Small intestine (tissue), 7 donors: ENCODE results near the gene ZNF804B. TPM values are rescaled to one million over a fixed set of nuclear protein-coding genes. Genes with fewer than 3 reads are reported as not detected.

ENCODE experiments used
- DNase-seq, 2 donors: peaks; one replicate each; pipeline versions ENCODE4 v3.0.0 to v3.0.0-alpha.2; 2013
- FAIRE-seq: peaks from 2 replicates; lab custom pipeline; 2012; peaks lifted over from hg19 to GRCh38; lab: Jason Lieb, UNC
- H3K27ac ChIP-seq, 3 donors: one replicate each; pipeline ENCODE4 v1.5.1; 2013; ENCODE audit warnings: low read length in 2 of 3, mild to moderate bottlenecking in 2 of 3, control low read depth in 1 of 3, inconsistent platforms in 1 of 3, low read depth in 1 of 3, moderate library complexity in 1 of 3
- H3K27me3 ChIP-seq, 3 donors: one replicate each; pipeline ENCODE4 v1.6.1; 2013; ENCODE audit warnings: low read length in 3 of 3, inconsistent platforms in 1 of 3; ENCODE audit not compliant: control insufficient read depth in 3 of 3, insufficient read depth in 3 of 3
- H3K36me3 ChIP-seq, 3 donors: one replicate each; pipeline ENCODE4 v1.6.1; 2013; ENCODE audit warnings: low read length in 3 of 3, inconsistent platforms in 1 of 3, low read depth in 1 of 3, mild to moderate bottlenecking in 1 of 3, moderate library complexity in 1 of 3; ENCODE audit not compliant: control insufficient read depth in 3 of 3, insufficient read depth in 2 of 3
- H3K4me1 ChIP-seq, 3 donors: one replicate each; pipeline ENCODE4 v1.6.1; 2013; ENCODE audit warnings: low read length in 2 of 3, inconsistent platforms in 1 of 3, low read depth in 1 of 3, mild to moderate bottlenecking in 1 of 3, moderate library complexity in 1 of 3; ENCODE audit not compliant: control insufficient read depth in 3 of 3, insufficient read depth in 2 of 3
- H3K4me3 ChIP-seq, 3 donors: one replicate each; pipeline ENCODE4 v1.5.1; 2013; ENCODE audit warnings: low read length in 3 of 3, control low read depth in 1 of 3, inconsistent platforms in 1 of 3, low read depth in 1 of 3, mild to moderate bottlenecking in 1 of 3, moderate library complexity in 1 of 3
- H3K9me3 ChIP-seq, 2 donors: one replicate each; pipeline ENCODE4 v1.6.1; 2013; ENCODE audit warnings: low read depth in 1 of 2, low read length in 1 of 2; ENCODE audit not compliant: control insufficient read depth in 2 of 2, insufficient read depth in 1 of 2
- WGBS, 3 donors: extraction: QIAGEN DNeasy Blood & Tissue Kit; methylation state at CpG; one replicate each; pipeline ENCODE4 v1.1.7; 2013; 5-methylcytosine and 5-hydroxymethylcytosine counted together
- polyA plus RNA-seq, 4 donors: library from polyadenylated mRNA; stranded (reverse) in 3 of 4; unstranded in 1 of 4; fragments of 200-250 nt in 3 of 4; fragments of 120-200 nt in 1 of 4; gene quantifications; one replicate each; pipeline versions ENCODE4 v1.2.1 to v1.2.3, GENCODE V29; 2013
- donor health status: healthy with polysubstance abuse.
- donor health status: control.
- donor health status: control.
- donor health status: Bipolar disorder and iron deficiency.
- donor health status: healthy.

ZNF804B gene
- polyA plus RNA-seq, 4 donors = 0.03 to 0.12 TPM; not detected in 2

GRCh38 chr7:89091550-89091949 lies 332.1 kb downstream of the ZNF804B start:
- H3K9me3 ChIP-seq = no peaks in the 10 kb centered on the region
- 70 to 80% (median 73%) methylated on average over 1 of the region's 1 CpG for WGBS, 3 donors
- H3K27me3 ChIP-seq = no peaks in the 10 kb centered on the region
- no peaks in the 10 kb centered on the region for H3K4me1 ChIP-seq
- no peak for DNase-seq
- no peak for FAIRE-seq
- no peaks in the 10 kb centered on the region for H3K36me3 ChIP-seq
- H3K27ac ChIP-seq = no peak overlapping the region
- H3K4me3 ChIP-seq = no peak overlapping the region

GRCh38 chr7:89094269-89094668 lies 334.8 kb downstream of the ZNF804B start:
- no peaks in the 10 kb centered on the region for H3K36me3 ChIP-seq
- H3K27ac ChIP-seq = no peak overlapping the region
- DNase-seq (no peak), FAIRE-seq (no peak)
- no peaks in the 10 kb centered on the region for H3K9me3 ChIP-seq
- 75 to 80% (median 77%) methylated on average over 3 of the region's 3 CpGs for WGBS, 3 donors
- no peaks in the 10 kb centered on the region for H3K4me1 ChIP-seq
- no peak overlapping the region for H3K4me3 ChIP-seq
- no peaks in the 10 kb centered on the region for H3K27me3 ChIP-seq

GRCh38 chr7:89103564-89103963 lies 344.1 kb downstream of the ZNF804B start:
- Histone ChIP-seq H3K9me3 (no peaks in the 10 kb centered on the region), H3K4me3 (no peak overlapping the region), H3K27me3 (no peaks in the 10 kb centered on the region), H3K36me3 (no peaks in the 10 kb centered on the region), H3K4me1 (no peaks in the 10 kb centered on the region), H3K27ac (no peak overlapping the region)
- FAIRE-seq = no peak
- DNase-seq = no peak

- no peak for FAIRE-seq
- WGBS, 3 donors = 80 to 86% (median 84%) methylated on average over 6 of the region's 6 CpGs
Measured at GRCh38 chr7:89104748-89105685, 345.5 kb downstream of the ZNF804B start.

GRCh38 chr7:89123871-89124270 lies 364.4 kb downstream of the ZNF804B start:
- Histone ChIP-seq H3K4me3 (no peak overlapping the region), H3K9me3 (no peaks in the 10 kb centered on the region), H3K27me3 (no peaks in the 10 kb centered on the region), H3K27ac (no peak overlapping the region), H3K4me1 (no peaks in the 10 kb centered on the region), H3K36me3 (no peaks in the 10 kb centered on the region)
- no peak for FAIRE-seq
- WGBS, 3 donors = 39 to 54% (median 39%) methylated on average over 2 of the region's 2 CpGs
- DNase-seq = no peak

More at GRCh38 chr7:89104748-89105685, 345.5 kb downstream of the ZNF804B start:
- H3K27ac ChIP-seq = no peak overlapping the region
- H3K9me3 ChIP-seq = no peaks in the 10 kb centered on the region
- DNase-seq = no peak
- H3K4me1 ChIP-seq = no peaks in the 10 kb centered on the region
- no peaks in the 10 kb centered on the region for H3K27me3 ChIP-seq
- no peaks in the 10 kb centered on the region for H3K36me3 ChIP-seq
- no peak overlapping the region for H3K4me3 ChIP-seq

- no peak overlapping the region for H3K4me3 ChIP-seq
- DNase-seq = no peak
- no peak for FAIRE-seq
- H3K36me3 ChIP-seq = no peaks in the 10 kb centered on the region
- 44 to 67% (median 48%) methylated on average over 2 of the region's 2 CpGs for WGBS, 3 donors
- H3K9me3 ChIP-seq = no peaks in the 10 kb centered on the region
- H3K27ac ChIP-seq = no peak overlapping the region
- H3K4me1 ChIP-seq = no peaks in the 10 kb centered on the region
- H3K27me3 ChIP-seq = no peaks in the 10 kb centered on the region
Measured at GRCh38 chr7:89129600-89130375, 370.3 kb downstream of the ZNF804B start.

GRCh38 chr7:89133357-89133756 lies 373.9 kb downstream of the ZNF804B start:
- no peak overlapping the region for H3K27ac ChIP-seq
- WGBS, 3 donors = 58 to 72% (median 69%) methylated on average over 3 of the region's 3 CpGs
- FAIRE-seq = no peak

GRCh38 chr7:89133819-89134218 lies 374.3 kb downstream of the ZNF804B start:
- no peaks in the 10 kb centered on the region for H3K9me3 ChIP-seq
- H3K36me3 ChIP-seq = no peaks in the 10 kb centered on the region
- no peak overlapping the region for H3K27ac ChIP-seq
- FAIRE-seq = no peak
- no peaks in the 10 kb centered on the region for H3K4me1 ChIP-seq
- DNase-seq = no peak
- WGBS, 3 donors = 49 to 56% (median 52%) methylated on average over 2 of the region's 2 CpGs
- no peak overlapping the region for H3K4me3 ChIP-seq
- H3K27me3 ChIP-seq = no peaks in the 10 kb centered on the region

More at GRCh38 chr7:89133357-89133756, 373.9 kb downstream of the ZNF804B start:
- H3K9me3 ChIP-seq = no peaks in the 10 kb centered on the region
- no peaks in the 10 kb centered on the region for H3K36me3 ChIP-seq
- no peaks in the 10 kb centered on the region for H3K27me3 ChIP-seq
- no peak overlapping the region for H3K4me3 ChIP-seq
- H3K4me1 ChIP-seq = no peaks in the 10 kb centered on the region
- DNase-seq = no peak
